Activated CD8-positive, alpha-beta memory T cell treated with anti-CD3 and anti-CD28 coated beads for 36 hours (primary cell): ENCODE data around the gene MEFV. TPM values are rescaled to one million over a fixed set of nuclear protein-coding genes. Genes with fewer than 3 reads are reported as not detected.
"Not testable (repeated sequence)": the region's sequence is repeated elsewhere in the genome, so short reads cannot be mapped to it uniquely, and the experiment has no call there.

Experiments used
- CTCF ChIA-PET: fragments of 350-600 bp; sonication (Branson Sonifier 250); formaldehyde crosslinking; loops from one replicate; lab custom pipeline; 2021; ENCODE audit warnings: antibody characterized with exemption; lab: Charles Lee
- POLR2A ChIA-PET: fragments of 350-600 bp; sonication (Branson Sonifier 250); formaldehyde crosslinking; loops from one replicate; lab custom pipeline; 2021; ENCODE audit warnings: antibody characterized with exemption; lab: Charles Lee
- total RNA-seq, 2 experiments: library from RNA; stranded (reverse); gene quantifications; one replicate each; pipeline ENCODE4 v1.2.3, GENCODE V29; 2021

MEFV gene
- total RNA-seq, 2 experiments from 2014 or later: 0.19 TPM; not detected in 1

GRCh38 chr16:3241761-3242160, 14.7 kb downstream of the MEFV start:
- CTCF ChIA-PET: no interaction called here
- POLR2A ChIA-PET: no interaction called here

GRCh38 chr16:3235856-3236669, 20.4 kb downstream of the MEFV start:
- CTCF ChIA-PET: interaction anchor here (0.6 to 1.3 kb wide), 2 partner anchors 15 to 464 kb away, joined by 3 read pairs; no protein-coding TSS in a partner anchor
- POLR2A ChIA-PET: no interaction called here

GRCh38 chr16:3234857-3235561, 21.4 kb downstream of the MEFV start, which contains the start of gene ZNF200:
Gene ZNF200 (minus strand): TSS chr16:3235158. CDS start chr16:3233755, 1,403 bp downstream.
- POLR2A ChIA-PET: no interaction called here

DNA sequence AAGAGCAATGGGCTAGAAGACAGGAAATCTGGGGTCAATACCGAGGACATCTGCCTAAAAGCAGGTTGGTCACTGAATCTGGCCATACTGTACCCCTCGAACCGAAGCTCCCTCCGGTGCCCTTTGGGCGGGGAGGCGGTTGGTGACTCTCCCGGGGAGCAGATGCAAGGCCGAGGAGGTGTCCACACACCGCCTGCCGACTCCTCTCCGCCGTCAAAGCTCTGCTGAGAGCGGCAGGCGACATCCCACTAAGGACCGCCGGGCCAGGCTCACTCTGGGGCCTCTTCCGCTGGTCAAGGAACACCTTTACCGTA, 21.9 kb downstream of the MEFV start:
- ChIA-PET CTCF (interaction anchor here (0.6 kb wide), 1 partner anchor 1021 kb away, joined by 3 read pairs; no protein-coding TSS in a partner anchor), POLR2A (interaction anchor here (0.6 kb wide), 1 partner anchor 25 kb away, joined by 3 read pairs; no protein-coding TSS in a partner anchor)

More at GRCh38 chr16:3234857-3235561, 21.4 kb downstream of the MEFV start, which contains the start of gene ZNF200:
- CTCF ChIA-PET: interaction anchor here (0.6 to 1.3 kb wide), 2 partner anchors 13 to 465 kb away, joined by 3 read pairs; no protein-coding TSS in a partner anchor

DNA sequence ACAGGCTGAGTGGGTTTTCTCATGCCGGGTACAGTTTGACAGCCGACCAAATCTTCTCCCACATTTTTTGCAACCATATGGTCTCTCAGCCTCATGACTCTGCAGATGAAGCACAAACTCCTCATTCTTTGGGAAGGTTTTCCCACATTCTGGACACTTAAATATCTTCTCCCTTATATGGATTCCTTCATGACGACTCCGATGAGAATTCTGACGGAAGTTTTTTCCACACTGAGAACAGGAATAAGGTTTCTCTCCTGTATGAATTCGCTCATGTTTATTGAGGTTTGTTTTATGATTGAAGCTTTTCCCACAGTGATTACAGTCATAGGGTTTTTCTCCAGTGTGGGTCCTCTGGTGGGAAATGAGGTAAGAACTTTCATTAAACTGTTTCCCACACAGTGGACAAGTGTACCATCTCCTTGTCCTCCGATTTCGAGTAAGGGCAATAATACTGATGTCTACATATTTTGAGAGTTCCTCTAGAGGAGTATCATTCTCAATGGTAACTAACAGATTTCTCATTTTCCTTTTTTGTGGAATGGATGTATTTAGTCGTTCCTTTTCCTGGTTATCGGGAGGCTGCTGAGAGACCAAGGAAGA, 32.4 kb downstream of the MEFV start:
- ChIA-PET POLR2A (no interaction called here), CTCF (no interaction called here)

DNA sequence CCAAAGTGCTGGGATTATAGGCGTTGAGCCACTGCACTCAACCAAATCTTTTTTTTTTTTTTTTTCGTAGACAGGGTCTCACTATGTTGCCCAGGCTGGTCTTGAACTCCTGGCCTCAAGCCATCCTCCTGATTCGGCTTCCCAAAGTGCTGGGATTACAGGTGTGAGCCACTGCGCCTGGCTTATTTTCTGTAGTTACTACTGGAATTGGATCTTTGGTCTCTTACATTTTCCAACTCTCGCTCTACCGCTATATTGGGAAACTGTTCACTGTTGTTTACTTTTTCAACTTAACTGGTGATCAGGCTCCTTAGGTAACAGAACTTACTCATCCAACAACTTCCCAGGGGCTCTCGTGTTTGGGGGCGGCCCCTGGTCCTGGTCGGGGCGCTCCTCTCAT, 35.6 kb downstream of the MEFV start:
- ChIA-PET POLR2A (no interaction called here), CTCF (interaction anchor here (1.0 kb wide), 1 partner anchor 15 kb away, joined by 3 read pairs; the partner anchor contains the start of gene ZNF200)

GRCh38 chr16:3216263-3216640, 40.2 kb downstream of the MEFV start:
- POLR2A ChIA-PET: interaction anchor here (1.0 kb wide), 1 partner anchor 9 kb away, joined by 3 read pairs; no protein-coding TSS in a partner anchor
- CTCF ChIA-PET: interaction anchor here (0.8 kb wide), 1 partner anchor 1117 kb away, joined by 4 read pairs; no protein-coding TSS in a partner anchor

DNA sequence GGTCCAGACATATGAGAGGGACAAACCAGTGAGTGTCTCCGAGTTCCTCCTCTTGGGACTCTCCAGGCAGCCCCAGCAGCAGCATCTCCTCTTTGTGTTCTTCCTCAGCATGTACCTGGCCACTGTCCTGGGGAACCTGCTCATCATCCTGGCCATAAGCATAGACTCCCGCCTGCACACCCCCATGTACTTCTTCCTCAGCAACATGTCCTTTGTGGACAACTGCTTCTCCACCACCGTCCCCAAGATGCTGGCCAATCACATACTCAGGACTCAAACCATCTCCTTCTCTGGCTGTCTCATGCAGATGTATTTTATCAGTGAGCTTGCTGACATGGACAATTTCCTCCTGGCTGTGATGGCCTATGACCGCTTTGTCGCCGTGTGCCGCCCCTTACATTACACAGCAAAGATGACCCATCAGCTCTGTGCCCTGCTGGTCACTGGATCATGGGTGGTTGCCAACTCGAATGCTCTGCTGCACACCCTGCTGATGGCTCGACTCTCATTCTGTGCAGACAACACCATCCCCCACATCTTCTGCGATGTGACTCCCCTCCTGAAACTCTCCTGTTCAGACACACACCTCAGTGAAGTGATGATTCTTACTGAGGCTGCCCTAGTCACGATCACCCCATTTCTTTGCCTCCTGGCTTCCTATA, 40.7 kb downstream of the MEFV start:
- CTCF ChIA-PET: interaction anchor here (0.8 kb wide), 1 partner anchor 1117 kb away, joined by 4 read pairs; no protein-coding TSS in a partner anchor
- POLR2A ChIA-PET: interaction anchor here (1.0 kb wide), 1 partner anchor 9 kb away, joined by 3 read pairs; no protein-coding TSS in a partner anchor

GRCh38 chr16:3214904-3215600, 41.4 kb downstream of the MEFV start:
- POLR2A ChIA-PET: no interaction called here
- CTCF ChIA-PET: no interaction called here

- ChIA-PET CTCF (interaction anchor here (1.0 kb wide), 1 partner anchor 154 kb away, joined by 3 read pairs; no protein-coding TSS in a partner anchor), POLR2A (no interaction called here)
These were observed 43.9 kb downstream of the MEFV start for GRCh38 chr16:3212567-3212966.

- ChIA-PET CTCF (no interaction called here), POLR2A (no interaction called here)
These were observed 44.4 kb downstream of the MEFV start for GRCh38 chr16:3212006-3212405.

DNA sequence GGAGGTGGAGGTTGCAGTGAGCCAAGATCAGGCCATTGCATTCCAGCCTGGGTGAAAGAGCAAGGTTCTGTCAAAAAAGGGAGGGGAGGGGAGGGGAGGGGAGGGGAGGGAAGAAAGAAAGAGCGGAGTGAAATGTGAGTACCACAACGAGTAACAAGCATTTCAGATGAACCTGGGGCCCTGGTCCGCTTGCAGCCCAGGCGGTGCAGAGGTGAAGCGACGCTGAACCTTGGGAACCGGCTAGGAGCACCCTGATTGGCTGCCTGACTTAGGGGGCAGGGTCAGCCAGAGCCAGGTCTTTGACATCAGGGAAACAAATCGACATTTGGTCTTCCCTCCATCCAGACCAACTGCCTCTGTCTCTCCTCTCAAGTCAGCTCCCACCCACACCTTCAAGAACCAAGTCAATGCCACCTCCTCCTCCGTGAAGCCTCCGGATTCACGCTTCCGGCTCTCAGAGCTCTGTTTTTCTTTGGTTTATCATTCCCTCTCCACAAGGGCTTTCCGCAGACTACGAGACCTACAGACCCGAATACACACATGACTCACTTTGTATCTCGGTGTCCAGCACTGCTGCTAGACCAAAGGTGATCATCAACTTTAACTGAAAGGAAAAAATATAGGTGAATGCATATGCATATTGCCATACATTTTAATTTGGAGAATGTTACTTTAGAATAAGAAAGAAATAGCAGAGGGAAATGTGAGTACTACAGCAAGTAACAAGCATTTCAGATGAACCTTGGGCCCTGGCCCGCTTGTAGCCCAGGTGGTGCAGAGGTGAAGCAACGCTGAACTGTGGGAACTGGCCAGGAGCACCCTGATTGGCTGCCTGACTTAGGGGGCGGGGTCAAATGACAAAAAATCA, 49.1 kb downstream of the MEFV start:
- POLR2A ChIA-PET: no interaction called here
- CTCF ChIA-PET: no interaction called here

- POLR2A ChIA-PET, CTCF ChIA-PET: not testable (repeated sequence)
These were observed 50.5 kb downstream of the MEFV start for GRCh38 chr16:3205939-3206338.

DNA sequence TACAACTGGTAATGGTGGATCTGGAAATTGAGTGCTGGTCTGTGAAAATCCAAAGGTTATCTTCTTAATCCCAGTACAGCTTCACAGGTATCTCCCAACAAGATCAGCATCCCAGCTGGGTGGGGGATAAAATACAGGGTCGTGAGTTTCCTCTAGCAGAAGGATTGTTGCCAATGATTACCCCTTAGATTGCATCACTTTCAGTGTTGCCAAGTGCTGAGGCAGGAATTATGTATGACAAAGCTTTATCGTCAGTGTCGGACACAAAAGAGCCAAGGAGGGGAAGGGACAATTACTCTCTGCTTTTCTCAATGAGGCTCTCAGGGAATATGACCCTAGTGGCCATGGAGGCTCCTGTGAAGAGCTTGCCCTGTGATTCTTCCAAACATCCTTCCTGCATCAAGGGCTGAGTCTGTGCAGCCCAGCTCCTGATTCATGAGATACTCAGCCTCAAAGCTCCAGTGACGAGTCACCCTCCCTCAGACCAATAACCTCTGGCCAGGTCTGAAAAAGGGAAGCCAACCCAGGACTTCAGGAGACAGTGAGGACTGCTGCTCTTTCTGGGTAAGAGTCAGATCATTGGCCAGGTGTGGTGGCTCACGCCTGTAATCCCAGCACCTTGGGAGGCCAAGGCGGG, 53.4 kb downstream of the MEFV start:
- CTCF ChIA-PET: interaction anchor here (0.9 kb wide), 1 partner anchor 65 kb away, joined by 3 read pairs; no protein-coding TSS in a partner anchor
- POLR2A ChIA-PET: no interaction called here

GRCh38 chr16:3198334-3199072, 57.9 kb downstream of the MEFV start:
- ChIA-PET CTCF (no interaction called here), POLR2A (no interaction called here)

DNA sequence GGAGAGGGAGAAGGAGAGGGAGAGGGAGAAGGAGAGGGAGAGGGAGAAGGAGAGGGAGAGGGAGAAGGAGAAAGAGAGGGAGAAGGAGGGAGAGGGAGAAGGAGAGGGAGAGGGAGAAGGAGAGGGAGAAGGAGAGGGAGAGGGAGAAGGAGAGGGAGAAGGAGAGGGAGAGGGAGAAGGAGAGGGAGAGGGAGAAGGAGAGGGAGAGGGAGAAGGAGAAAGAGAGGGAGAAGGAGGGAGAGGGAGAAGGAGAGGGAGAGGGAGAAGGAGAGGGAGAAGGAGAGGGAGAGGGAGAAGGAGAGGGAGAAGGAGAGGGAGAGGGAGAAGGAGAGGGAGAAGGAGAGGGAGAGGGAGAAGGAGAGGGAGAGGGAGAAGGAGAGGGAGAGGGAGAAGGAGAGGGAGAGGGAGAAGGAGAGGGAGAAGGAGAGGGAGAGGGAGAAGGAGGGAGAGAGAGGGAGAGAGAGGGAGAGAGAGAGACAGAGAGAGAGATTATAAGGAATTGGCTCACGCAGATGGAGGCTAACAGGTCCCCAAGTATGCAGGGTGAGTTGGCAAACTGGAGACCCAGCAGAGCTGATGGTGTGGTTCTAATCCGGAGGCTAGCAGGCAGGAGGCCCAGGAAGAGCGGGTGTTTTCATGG, 58.6 kb downstream of the MEFV start:
- POLR2A ChIA-PET, CTCF ChIA-PET: not testable (repeated sequence)
